HG03354 (cell line): ENCODE data around the gene PRELID1.
"Not testable (repeated sequence)": the region's sequence is repeated elsewhere in the genome, so short reads cannot be mapped to it uniquely, and the experiment has no call there.

Experiments used
- ATAC-seq: cut with Tn5 transposase; IDR thresholded peaks from one replicate; pipeline ENCODE4 v1.9.1; 2021; ENCODE audit warnings: mild to moderate bottlenecking; ENCODE audit not compliant: unreplicated experiment, poor library complexity, severe bottlenecking

The PRELID1 gene

DNA sequence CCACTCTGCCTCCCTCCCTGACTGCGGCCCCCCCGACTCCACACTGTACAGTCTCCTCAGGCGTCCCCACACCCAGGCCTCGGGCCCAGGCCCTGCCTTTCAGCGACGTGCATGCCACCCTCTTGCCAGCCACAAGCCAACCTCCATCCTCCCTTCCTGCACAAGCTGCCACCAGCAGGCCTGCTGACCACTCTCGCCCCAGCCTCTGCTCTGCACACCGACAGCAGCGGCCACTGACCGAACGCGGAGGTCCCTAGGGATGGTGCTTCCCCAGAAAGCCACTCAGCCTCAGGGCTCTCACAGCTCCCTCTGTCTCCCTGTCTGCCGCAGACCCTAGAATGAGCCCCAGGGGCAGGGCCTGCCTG is 29.3 kb downstream of the PRELID1 start:
- ATAC-seq, result no peak

GRCh38 chr5:177333420-177334154 is 30.0 kb downstream of the PRELID1 start:
- ATAC-seq, result no peak

- no peak for ATAC-seq
Observed at GRCh38 chr5:177334155-177334551, 30.6 kb downstream of the PRELID1 start.

- no peak for ATAC-seq
Observed at GRCh38 chr5:177334781-177335700, 31.4 kb downstream of the PRELID1 start.

DNA sequence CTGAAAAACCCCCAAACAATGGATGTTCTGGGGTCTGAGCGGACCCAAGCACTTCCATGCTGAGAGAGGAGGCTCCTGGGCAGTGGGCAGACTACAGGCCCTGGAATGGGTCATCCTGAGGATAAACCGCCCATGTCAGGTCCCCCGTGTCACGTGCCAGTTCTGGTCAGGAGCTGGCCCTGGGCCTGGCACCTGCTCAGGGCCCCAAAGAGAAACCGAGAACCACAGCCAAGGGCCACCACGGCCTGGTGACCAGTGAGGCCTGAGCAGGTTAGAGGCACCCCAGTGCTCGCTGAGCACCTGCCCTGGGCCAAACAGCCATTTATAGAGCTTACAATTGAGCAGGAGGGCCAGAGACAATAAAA is 32.1 kb downstream of the PRELID1 start:
- ATAC-seq, result no peak

DNA sequence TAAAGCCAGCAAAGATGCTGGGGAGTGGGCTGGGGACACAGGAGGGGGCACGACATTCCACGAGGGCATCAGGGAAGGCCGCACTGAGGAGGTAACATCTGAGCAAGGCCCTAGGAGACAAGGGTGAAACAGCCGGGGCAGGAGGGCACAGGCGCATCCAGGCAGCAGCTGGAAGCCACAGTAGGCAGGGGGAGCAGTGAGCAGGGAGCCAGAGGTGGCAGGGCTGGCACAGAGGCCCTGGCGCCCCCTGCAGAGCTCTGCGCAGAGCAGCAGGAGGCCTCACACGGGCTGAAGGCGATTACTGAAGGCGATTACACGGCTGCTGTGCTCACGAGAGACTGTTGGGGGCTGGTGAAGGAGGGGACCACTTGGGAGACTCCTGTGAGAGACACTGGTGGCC is 32.5 kb downstream of the PRELID1 start:
- no peak for ATAC-seq

GRCh38 chr5:177336603-177337494 is 33.2 kb downstream of the PRELID1 start:
- no peak for ATAC-seq

- ATAC-seq, result no peak
Observed at GRCh38 chr5:177338251-177339106, 34.9 kb downstream of the PRELID1 start.

DNA sequence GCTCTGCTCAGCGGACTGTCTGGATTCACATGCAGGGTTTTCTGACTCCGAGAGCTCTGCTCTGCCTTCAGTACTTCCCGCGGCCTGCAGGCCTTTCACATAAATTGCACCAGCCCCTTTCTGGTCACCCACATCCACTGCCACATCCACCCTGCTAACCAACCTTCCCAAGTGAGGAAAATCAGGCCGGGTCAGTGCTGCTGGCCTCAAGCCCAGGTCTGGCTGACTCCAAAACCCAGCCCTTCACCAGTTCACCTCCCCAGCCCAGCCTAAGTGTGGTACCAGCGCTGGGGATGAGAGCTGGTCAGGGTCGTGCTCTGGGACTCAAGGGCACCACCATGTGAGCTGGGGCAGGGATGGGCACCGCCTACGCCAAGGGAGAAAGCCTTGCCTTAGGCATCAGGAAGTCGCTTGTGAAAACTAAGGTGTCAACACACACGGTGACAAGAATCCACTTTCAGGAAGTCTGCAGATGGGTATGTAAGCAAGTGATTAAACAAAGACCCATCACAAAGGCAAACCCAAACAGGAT is 35.6 kb downstream of the PRELID1 start:
- ATAC-seq, result no peak

DNA sequence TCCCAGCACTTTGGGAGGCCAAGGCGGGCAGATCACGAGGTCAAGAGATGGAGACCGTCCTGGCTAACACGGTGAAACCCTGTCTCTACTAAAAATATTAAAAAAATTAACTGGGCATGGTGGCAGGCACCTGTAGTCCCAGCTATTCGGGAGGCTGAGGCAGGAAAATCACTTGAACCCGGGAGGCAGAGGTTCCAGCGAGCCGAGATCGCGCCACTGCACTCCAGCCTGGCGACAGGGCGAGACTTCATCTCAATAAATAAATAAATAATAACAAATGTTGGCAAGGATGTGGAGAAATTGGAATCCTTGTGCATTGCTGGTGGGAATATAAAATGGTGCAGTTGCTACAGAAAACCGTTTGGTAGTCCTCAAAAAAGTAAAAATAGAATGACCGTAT is 39.4 kb downstream of the PRELID1 start:
- not testable (repeated sequence) for ATAC-seq

- ATAC-seq, result no peak
Observed at GRCh38 chr5:177343777-177344176, 40.2 kb downstream of the PRELID1 start.

DNA sequence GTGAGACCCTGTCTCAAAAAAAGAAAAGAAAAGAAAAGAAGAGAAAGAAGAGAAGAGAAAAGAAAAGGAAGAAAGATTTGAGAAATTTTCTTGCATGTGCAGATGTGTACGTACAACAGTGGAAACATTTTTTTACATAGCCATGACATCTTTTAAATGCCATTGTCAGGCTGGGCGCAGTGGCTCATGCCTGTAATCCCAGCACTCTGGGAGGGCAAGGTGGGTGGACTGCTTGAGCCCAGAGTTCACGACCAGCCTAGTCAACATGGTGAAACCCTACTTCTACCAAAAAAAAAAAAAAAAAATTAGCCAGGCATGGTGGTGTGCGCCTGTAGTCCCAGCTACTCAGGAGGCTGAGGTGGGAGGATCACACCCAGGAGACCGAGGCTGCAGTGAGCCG is 41.3 kb downstream of the PRELID1 start:
- ATAC-seq, result no peak

DNA sequence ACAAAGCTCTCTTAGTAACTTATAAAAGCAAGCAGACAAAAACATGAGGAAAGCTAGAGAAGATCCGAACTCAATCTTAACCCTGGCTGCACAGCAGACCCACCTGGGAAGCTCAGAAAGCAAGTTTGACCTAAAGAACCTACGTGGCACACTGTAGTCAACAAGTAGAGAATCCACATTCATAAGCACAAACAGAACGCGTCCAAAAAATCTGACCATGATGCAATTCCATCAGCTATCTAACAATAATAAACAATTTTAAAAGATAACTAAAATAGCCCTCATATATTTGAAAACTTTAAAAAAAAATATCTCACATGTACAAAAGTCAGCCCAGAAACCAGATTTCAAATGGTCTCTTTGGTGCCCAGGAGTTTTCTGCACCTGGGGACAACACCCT is 43.2 kb downstream of the PRELID1 start:
- no peak for ATAC-seq

DNA sequence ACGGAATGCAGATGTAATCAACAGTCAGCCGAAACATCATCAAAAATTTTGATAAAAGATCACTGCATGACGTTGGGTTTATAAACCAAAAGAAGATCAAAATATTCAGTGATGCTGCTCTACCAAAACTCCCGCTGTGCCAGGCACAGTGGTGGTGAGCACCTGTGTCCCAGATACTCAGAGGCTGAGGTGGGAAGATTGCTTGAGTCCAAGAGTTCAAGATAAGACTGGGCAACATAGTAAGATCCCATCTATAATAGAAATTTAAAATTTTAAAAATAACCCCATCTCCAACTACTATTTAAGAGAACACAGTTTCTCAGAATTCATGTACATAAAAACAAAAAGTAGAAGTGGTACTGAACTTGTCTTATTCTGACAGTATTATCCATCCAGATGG is 44.1 kb downstream of the PRELID1 start:
- no peak for ATAC-seq

- ATAC-seq, result no peak
Observed at GRCh38 chr5:177349362-177349647, 45.7 kb downstream of the PRELID1 start.

DNA sequence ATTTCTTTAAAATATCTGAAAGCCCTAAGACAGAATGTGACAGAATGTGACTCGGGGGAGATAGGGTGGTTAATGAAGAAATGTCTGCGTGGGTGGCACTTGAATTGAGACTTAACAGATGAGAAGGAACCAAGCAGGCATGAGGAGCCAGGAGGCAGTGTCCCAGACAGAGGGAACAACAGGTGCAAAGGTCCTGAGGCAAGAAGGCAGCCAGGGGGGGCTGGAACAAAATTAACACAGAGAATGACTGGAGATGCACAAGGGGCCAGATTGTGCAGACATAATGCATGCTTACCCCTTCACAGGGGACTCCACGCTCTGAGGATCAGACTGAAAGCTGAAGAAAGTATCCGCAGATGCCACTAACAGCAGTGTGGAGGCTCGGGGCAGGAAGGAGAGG is 46.2 kb downstream of the PRELID1 start:
- no peak for ATAC-seq

GRCh38 chr5:177350776-177351391 is 47.3 kb downstream of the PRELID1 start:
- ATAC-seq, result no peak

- peak; percentile 95 for ATAC-seq
Observed at GRCh38 chr5:177351392-177352329, 48.1 kb downstream of the PRELID1 start, which contains the start of gene LMAN2. LMAN2 (minus strand) TSS chr5:177351668; CDS start chr5:177351647, 21 bp downstream.
